AG10803 (cell line): ENCODE measurements around the gene HHIPL1.

Experiments
- DNase-seq: peaks from one replicate; pipeline ENCODE4 v3.0.0; 2010; ENCODE audit warnings: low read depth
- H3K4me3 ChIP-seq: 2 replicates; pipeline ENCODE4 v1.5.1; 2011; ENCODE audit warnings: mild to moderate bottlenecking, low read length, control low read depth
- CTCF ChIP-seq: conservative IDR thresholded peaks from 2 replicates; pipeline ENCODE4 v1.5.1; 2011; ENCODE audit warnings: mild to moderate bottlenecking, low read length, control low read depth, inconsistent platforms

Gene HHIPL1

DNA sequence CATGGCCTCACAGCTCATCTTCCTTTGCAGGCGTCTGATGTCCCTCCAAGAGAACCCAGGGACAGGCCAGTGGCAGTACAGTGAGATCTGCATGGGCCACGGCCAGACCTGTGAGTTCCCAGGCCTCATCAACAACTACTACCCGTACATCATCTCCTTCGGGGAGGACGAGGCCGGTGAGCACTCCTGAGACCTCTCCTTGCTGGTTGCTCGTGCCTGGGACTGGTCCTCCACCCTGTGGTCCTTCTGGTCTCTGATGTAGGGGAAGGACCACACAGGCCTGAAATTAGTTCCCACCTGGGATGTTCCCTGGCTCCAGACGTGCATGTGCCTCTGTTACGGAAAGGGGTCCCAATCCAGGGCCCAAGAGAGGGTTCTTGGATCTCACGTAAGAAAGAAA, 17.9 kb downstream of the HHIPL1 start:
- no peak for TF ChIP-seq CTCF
- H3K4me3 ChIP-seq = no peak overlapping the region
- no peak for DNase-seq

GRCh38 chr14:99663386-99664057, 18.6 kb downstream of the HHIPL1 start:
- DNase-seq = no peak
- no peak for TF ChIP-seq CTCF
- no peak overlapping the region for H3K4me3 ChIP-seq

- no peak overlapping the region for H3K4me3 ChIP-seq
- TF ChIP-seq CTCF = no peak
- DNase-seq = no peak
These were observed 19.4 kb downstream of the HHIPL1 start for GRCh38 chr14:99664058-99664936.

DNA sequence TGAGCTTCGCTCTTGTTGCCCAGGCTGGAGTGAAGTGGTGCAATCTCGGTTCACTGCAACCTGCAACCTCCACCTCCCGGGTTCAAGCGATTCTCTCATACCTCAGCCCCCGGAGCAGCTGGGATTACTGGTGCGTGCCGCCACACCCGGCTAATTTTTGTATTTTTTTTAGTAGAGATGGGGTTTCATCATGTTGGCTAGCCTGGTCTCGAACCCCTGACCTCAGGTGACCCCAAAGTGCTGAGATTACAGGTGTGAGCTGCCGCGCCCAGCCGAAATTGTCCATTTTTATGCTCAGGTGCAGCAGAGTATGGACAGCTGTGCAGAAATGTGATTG, 20.0 kb downstream of the HHIPL1 start:
- H3K4me3 ChIP-seq = no peak overlapping the region
- DNase-seq = no peak

DNA sequence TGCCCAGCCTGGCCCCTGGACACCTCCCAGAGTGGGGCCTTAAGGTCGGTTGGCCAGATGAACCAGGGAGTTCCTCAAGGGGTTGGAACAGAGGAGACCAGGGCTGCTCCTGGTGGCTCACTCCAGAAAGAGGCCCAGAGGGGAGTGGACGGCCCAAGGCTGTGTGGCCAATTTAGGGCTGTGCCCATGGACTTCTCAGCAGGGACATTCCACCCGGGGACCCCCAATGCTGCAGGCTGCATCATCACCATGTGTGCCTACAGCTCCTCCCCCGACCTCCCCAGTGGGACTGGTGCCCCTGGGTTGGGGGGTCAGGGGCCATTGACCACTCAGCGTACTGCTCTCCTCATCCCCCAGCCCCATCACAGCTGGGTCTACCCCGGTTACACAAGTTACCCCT, 21.6 kb downstream of the HHIPL1 start:
- DNase-seq = no peak
- no peak overlapping the region for H3K4me3 ChIP-seq
- no peak for TF ChIP-seq CTCF

More for the DNA sequence above, 20.0 kb downstream of the HHIPL1 start:
- TF ChIP-seq CTCF = no peak

GRCh38 chr14:99667045-99667444, 22.1 kb downstream of the HHIPL1 start:
- H3K4me3 ChIP-seq = no peak overlapping the region
- no peak for DNase-seq
- TF ChIP-seq CTCF = no peak

GRCh38 chr14:99667821-99668220, 22.9 kb downstream of the HHIPL1 start:
- TF ChIP-seq CTCF = no peak
- H3K4me3 ChIP-seq = no peak overlapping the region
- DNase-seq = no peak
